ENCODE data around the gene TMEM179. TPM values are rescaled to one million over a fixed set of nuclear protein-coding genes. Genes with fewer than 3 reads are reported as not detected.

The TMEM179 gene
- total RNA-seq, 1 experiment from 2014 or later: 11.4 TPM

- Histone ChIP-seq H3K4me2 (ENCODE audit: insufficient read depth, insufficient read length, low read length) (no peak overlapping the region), H2AK5ac (ENCODE audit: insufficient read length, low read length) (no peak overlapping the region), H3K27ac (ENCODE audit: insufficient read length, low read depth, low read length) (no peak overlapping the region), H3K4ac (ENCODE audit: low read depth, low read length) (no peak overlapping the region), H3K9me3 (ENCODE audit: control insufficient read depth, low read depth, low read length) (peaks cover 10% of the 10 kb centered on the region), H3K23me2 (ENCODE audit: insufficient read length, low read depth, low read length, poor library complexity, severe bottlenecking) (peaks cover 6% of the 10 kb centered on the region), H3K79me1 (ENCODE audit: insufficient read depth, low read depth, low read length, poor library complexity, severe bottlenecking) (no peaks in the 10 kb centered on the region), H4K5ac (ENCODE audit: insufficient read length, low read depth, low read length) (no peak overlapping the region), H2BK20ac (ENCODE audit: low read depth, low read length, poor library complexity, severe bottlenecking) (no peak overlapping the region), H3K27me3 (ENCODE audit: insufficient read depth, low read length) (peaks cover 2% of the 10 kb centered on the region; the same call in 1 of the 2 replicates), H3K56ac (ENCODE audit: insufficient read length, low read depth, low read length) (no peak overlapping the region), H3K4me1 (ENCODE audit: insufficient read depth, low read length) (no peaks in the 10 kb centered on the region), H2BK12ac (ENCODE audit: insufficient read length, low read depth, low read length) (no peak overlapping the region), H3K79me2 (ENCODE audit: insufficient read depth, low read length) (no peaks in the 10 kb centered on the region), H3K9ac (ENCODE audit: extremely low read depth, insufficient read length, low read length) (no peak overlapping the region), H3K23ac (ENCODE audit: insufficient read length, low read depth, low read length) (no peak overlapping the region), H2BK120ac (ENCODE audit: low read depth, low read length, poor library complexity, severe bottlenecking) (no peak overlapping the region), H3T11ph (ENCODE audit: low read length) (no peak overlapping the region), H4K20me1 (ENCODE audit: control insufficient read depth, insufficient read depth, insufficient read length) (no peaks in the 10 kb centered on the region), H3K18ac (ENCODE audit: insufficient read length, low read depth, low read length) (no peak overlapping the region), H4K8ac (replicated peaks; ENCODE audit: insufficient read length, low read depth, low read length) (no peak overlapping the region), H2AFZ (ENCODE audit: low read length) (no peak overlapping the region), H3K14ac (ENCODE audit: insufficient read depth, low read length) (no peak overlapping the region), H2BK5ac (ENCODE audit: insufficient read length, low read length) (no peak overlapping the region), H4K91ac (ENCODE audit: insufficient read length, low read depth, low read length) (no peak overlapping the region), H2BK15ac (ENCODE audit: low read depth, low read length) (no peak overlapping the region)
- DNase-seq: peak; percentile 52
- Mint-ChIP-seq H3K9me3 (peaks cover 24 to 31% of the 10 kb centered on the region in 2 experiments), H3K4me3 (no peak overlapping the region), H3K27ac (no peak overlapping the region), H3K27me3 (ENCODE audit: low read depth) (peaks cover 59% of the 10 kb centered on the region), H3K36me3 (ENCODE audit: insufficient read depth in 1 of 3, low read depth in 3 of 3) (peaks cover 16 to 21% (median 17%) of the 10 kb centered on the region in 3 experiments), H3K4me1 (no peaks in the 10 kb centered on the region)
- peak; percentile 55; the same call in 2 of the 3 replicates for TF ChIP-seq CTCF (conservative IDR thresholded peaks at IDR 0.05)
- no CpG with 5 or more reads among the region's 20 CpGs for WGBS (ENCODE audit: extremely low coverage, insufficient read length, low lambda C conversion rate)
Measured at GRCh38 chr14:104651876-104652260, 47.3 kb upstream of the TMEM179 start.

Measured in H9 (cell line).